H1 (cell line): ENCODE results near the gene FBXW8. TPM values are rescaled to one million over a fixed set of nuclear protein-coding genes. Genes with fewer than 3 reads are reported as not detected.

ENCODE experiments used
- CTCF ChIA-PET: fragments of 300-600 bp; sonication (Branson Sonifier 250); formaldehyde crosslinking; loops from one replicate; lab custom pipeline; 2021; ENCODE audit not compliant: partially characterized antibody; lab: Charles Lee
- POLR2A ChIA-PET: fragments of 300-600 bp; sonication (Branson Sonifier 250); formaldehyde crosslinking; loops from one replicate; lab custom pipeline; 2021; ENCODE audit warnings: inconsistent platforms; ENCODE audit not compliant: partially characterized antibody; lab: Charles Lee
- DNase-seq, 2 experiments: peaks; one replicate each; pipeline versions ENCODE4 v3.0.0 to v3.0.0-alpha.2; 2010 to 2022; ENCODE audit warnings: low spot score in 2 of 2, low read depth in 1 of 2, mixed read lengths in 1 of 2
- FAIRE-seq: peaks from 2 replicates; lab custom pipeline; 2011; peaks lifted over from hg19 to GRCh38; lab: Jason Lieb, UNC
- H2AFZ ChIP-seq: 2 replicates; pipeline ENCODE4 v1.8.1; 2012; ENCODE audit warnings: low read length, inconsistent platforms
- H2AK5ac ChIP-seq: 2 replicates; pipeline ENCODE4 v1.6.1; 2013; ENCODE audit warnings: low read depth, low read length
- H2BK120ac ChIP-seq: replicated peaks from 2 replicates; pipeline ENCODE3; 2013; ENCODE audit warnings: low read depth, low read length, inconsistent platforms
- H2BK12ac ChIP-seq: 2 replicates; pipeline ENCODE4 v1.6.1; 2013; ENCODE audit warnings: low read depth, low read length
- H2BK15ac ChIP-seq: 2 replicates; pipeline ENCODE4 v1.6.1; 2013; ENCODE audit warnings: low read length
- H2BK20ac ChIP-seq: 2 replicates; pipeline ENCODE4 v1.6.1; 2013; ENCODE audit warnings: low read length
- H2BK5ac ChIP-seq: 2 replicates; pipeline ENCODE4 v1.6.1; 2013; ENCODE audit warnings: low read depth, low read length
- H3K14ac ChIP-seq: 2 replicates; pipeline ENCODE4 v1.6.1; 2013; ENCODE audit warnings: inconsistent platforms; ENCODE audit not compliant: insufficient read length
- H3K18ac ChIP-seq: 2 replicates; pipeline ENCODE4 v1.6.1; 2013; ENCODE audit warnings: low read length; ENCODE audit errors: extremely low read depth
- H3K23ac ChIP-seq: 2 replicates; pipeline ENCODE4 v1.6.1; 2013; ENCODE audit warnings: inconsistent platforms; ENCODE audit not compliant: insufficient read length
- H3K23me2 ChIP-seq: 2 replicates; pipeline ENCODE4 v1.6.1; 2013; ENCODE audit warnings: low read depth, low read length
- H3K27ac ChIP-seq: 2 replicates; pipeline ENCODE4 v1.6.1; 2011; ENCODE audit warnings: low read depth, low read length, inconsistent platforms
- H3K27me3 ChIP-seq, 4 experiments: replicated peaks in 1 of 4; 1 replicate in 1 of 4; 2 replicates in 3 of 4; pipeline versions ENCODE4 v1.6.1 to v1.8.1; 2011 to 2013; ENCODE audit warnings: low read length in 3 of 4, mild to moderate bottlenecking in 3 of 4, inconsistent platforms in 2 of 4, mixed read lengths in 2 of 4, moderate library complexity in 1 of 4; ENCODE audit not compliant: control insufficient read depth in 3 of 4, insufficient read depth in 3 of 4; ENCODE audit errors: extremely low read depth in 1 of 4
- H3K36me3 ChIP-seq, 4 experiments: 2 replicates each; pipeline versions ENCODE4 v1.6.1 to v1.8.1; 2011 to 2013; ENCODE audit warnings: mild to moderate bottlenecking in 4 of 4, low read length in 3 of 4, moderate library complexity in 2 of 4, control low read depth in 1 of 4, inconsistent platforms in 1 of 4; ENCODE audit not compliant: insufficient read depth in 4 of 4, control insufficient read depth in 2 of 4
- H3K4ac ChIP-seq: replicated peaks from 2 replicates; pipeline ENCODE3; 2013; ENCODE audit warnings: low read length, low read depth, mixed read lengths, inconsistent platforms; ENCODE audit not compliant: insufficient read length
- H3K4me1 ChIP-seq, 4 experiments: replicated peaks in 1 of 4; 1 replicate in 1 of 4; 2 replicates in 3 of 4; pipeline versions ENCODE4 v1.6.1 to v1.8.1; 2011 to 2013; ENCODE audit warnings: low read length in 3 of 4, inconsistent platforms in 2 of 4, mixed read lengths in 1 of 4; ENCODE audit not compliant: insufficient read depth in 4 of 4, control insufficient read depth in 3 of 4
- H3K4me2 ChIP-seq, 2 experiments: 2 replicates each; pipeline versions ENCODE4 v1.6.1 to v1.8.1; 2011 to 2013; ENCODE audit warnings: low read depth in 2 of 2, low read length in 2 of 2, control low read depth in 1 of 2, inconsistent platforms in 1 of 2, mild to moderate bottlenecking in 1 of 2; ENCODE audit not compliant: insufficient read depth in 1 of 2
- H3K4me3 ChIP-seq, 4 experiments: fragments of 200-600, 300-600 bp in 1 of 4; sonication (generic), shearing (Covaris generic), sonication (Bioruptor Twin) in 1 of 4; 2 replicates each; pipeline versions ENCODE4 v1.5.1 to v1.8.1; 2011 to 2016; ENCODE audit warnings: low read length in 4 of 4, low read depth in 3 of 4, control low read depth in 2 of 4, inconsistent platforms in 2 of 4, mild to moderate bottlenecking in 2 of 4, mixed read lengths in 1 of 4, moderate library complexity in 1 of 4; ENCODE audit not compliant: insufficient read depth in 2 of 4; ENCODE audit errors: extremely low read depth in 1 of 4
- H3K56ac ChIP-seq: replicated peaks from 2 replicates; pipeline ENCODE3; 2013; ENCODE audit warnings: low read depth, mild to moderate bottlenecking, mixed read lengths, low read length, inconsistent platforms; ENCODE audit not compliant: insufficient read length
- H3K79me1 ChIP-seq: 2 replicates; pipeline ENCODE4 v1.6.1; 2013; ENCODE audit warnings: low read depth, low read length, control low read depth
- H3K79me2 ChIP-seq, 2 experiments: 2 replicates each; pipeline versions ENCODE4 v1.6.1 to v1.8.1; 2012 to 2013; ENCODE audit warnings: low read length in 2 of 2, mild to moderate bottlenecking in 2 of 2, inconsistent platforms in 1 of 2; ENCODE audit not compliant: insufficient read depth in 2 of 2, control insufficient read depth in 1 of 2
- H3K9ac ChIP-seq, 4 experiments: replicated peaks in 1 of 4; 1 replicate in 1 of 4; 2 replicates in 3 of 4; pipeline versions ENCODE4 v1.6.1 to v1.8.1; 2011 to 2013; ENCODE audit warnings: low read depth in 3 of 4, low read length in 3 of 4, control low read depth in 2 of 4, mild to moderate bottlenecking in 2 of 4, moderate library complexity in 2 of 4, inconsistent platforms in 1 of 4; ENCODE audit errors: extremely low read depth in 1 of 4
- H3K9me3 ChIP-seq, 2 experiments: 2 replicates each; pipeline versions ENCODE4 v1.6.1 to v1.8.1; 2012 to 2013; ENCODE audit warnings: mild to moderate bottlenecking in 2 of 2, moderate library complexity in 2 of 2, control low read depth in 1 of 2, inconsistent platforms in 1 of 2, low read depth in 1 of 2, low read length in 1 of 2, mixed read lengths in 1 of 2; ENCODE audit not compliant: insufficient read depth in 2 of 2
- H4K20me1 ChIP-seq, 2 experiments: replicated peaks in 1 of 2; 2 replicates each; pipeline versions ENCODE3 to v1.8.1; 2011 to 2013; ENCODE audit warnings: inconsistent platforms in 2 of 2, low read length in 2 of 2, mild to moderate bottlenecking in 1 of 2; ENCODE audit not compliant: insufficient read depth in 2 of 2, control insufficient read depth in 1 of 2
- H4K5ac ChIP-seq: 2 replicates; pipeline ENCODE4 v1.6.1; 2013; ENCODE audit warnings: low read length, low read depth, mixed read lengths, inconsistent platforms; ENCODE audit not compliant: insufficient read length
- H4K8ac ChIP-seq: 2 replicates; pipeline ENCODE4 v1.8.0; 2013; ENCODE audit warnings: mild to moderate bottlenecking, moderate library complexity, low read length, inconsistent platforms; ENCODE audit not compliant: insufficient read depth; ENCODE audit errors: extremely low read depth
- H4K91ac ChIP-seq: replicated peaks from 2 replicates; pipeline ENCODE3; 2013; ENCODE audit warnings: low read length, mixed read lengths, inconsistent platforms; ENCODE audit not compliant: insufficient read length
- BCL11A ChIP-seq, 2 experiments: IDR thresholded peaks; one replicate each; pipeline ENCODE4 v1.6.1; 2011; ENCODE audit warnings: low read depth in 2 of 2, low read length in 2 of 2, mild to moderate bottlenecking in 2 of 2
- CBX8 ChIP-seq: fragments of 300-800, 300-1000 bp; sonication (generic); IDR thresholded peaks from 2 replicates; pipeline ENCODE4 v1.7.1; 2016; ENCODE audit warnings: low read depth, low read length, borderline replicate concordance
- CHD2 ChIP-seq: IDR thresholded peaks from 2 replicates; pipeline ENCODE4 v1.6.1; 2012; ENCODE audit warnings: low read length, improper control_type of control experiment
- EGR1 ChIP-seq: IDR thresholded peaks from 2 replicates; pipeline ENCODE4 v1.6.1; 2011; ENCODE audit warnings: low read depth, low read length, borderline replicate concordance
- HDAC2 ChIP-seq, 2 experiments: fragments of 300-600 bp in 1 of 2; sonication (generic) in 1 of 2; IDR thresholded peaks; 2 replicates each; pipeline ENCODE4 v1.6.1; 2011 to 2012; ENCODE audit warnings: low read depth in 2 of 2, low read length in 2 of 2, mild to moderate bottlenecking in 2 of 2, moderate library complexity in 2 of 2, borderline replicate concordance in 1 of 2, inconsistent platforms in 1 of 2
- KDM1A ChIP-seq: fragments of 200-600, 300-600 bp; sonication (generic); IDR thresholded peaks from 2 replicates; pipeline ENCODE4 v1.7.1; 2016; ENCODE audit warnings: mild to moderate bottlenecking, low read length, borderline replicate concordance
- KDM5A ChIP-seq: fragments of 200-600 bp; IDR thresholded peaks from 2 replicates; pipeline ENCODE4 v1.7.1; 2012; ENCODE audit warnings: mild to moderate bottlenecking, low read length, inconsistent platforms, mixed read lengths
- SAP30 ChIP-seq: fragments of 300-600 bp; sonication (generic); IDR thresholded peaks from 2 replicates; pipeline ENCODE4 v1.7.1; 2012; ENCODE audit warnings: low read length, moderate library complexity, mild to moderate bottlenecking, inconsistent platforms; ENCODE audit not compliant: insufficient read depth, insufficient replicate concordance
- SP2 ChIP-seq: IDR thresholded peaks from 2 replicates; pipeline ENCODE4 v1.6.1; 2012; ENCODE audit warnings: mild to moderate bottlenecking, low read length, inconsistent platforms
- SP4 ChIP-seq: IDR thresholded peaks from 2 replicates; pipeline ENCODE4 v1.6.1; 2012; ENCODE audit warnings: low read length, inconsistent platforms
- TBP ChIP-seq: IDR thresholded peaks from 2 replicates; pipeline ENCODE4 v1.6.1; 2011; ENCODE audit warnings: low read depth, low read length, improper control_type of control experiment
- WGBS, 2 experiments: shearing (Covaris generic) in 1 of 2; methylation state at CpG; one replicate each; pipeline versions ENCODE4 v1.1.6 to v1.1.7; 2013 to 2015; ENCODE audit warnings: low lambda C conversion rate in 2 of 2, mixed read lengths in 2 of 2, inconsistent platforms in 1 of 2, low coverage in 1 of 2, missing lambda C conversion rate in 1 of 2; ENCODE audit not compliant: insufficient replicate concordance in 2 of 2, insufficient coverage in 1 of 2, insufficient read length in 1 of 2; ENCODE audit errors: extremely low coverage in 1 of 2, missing lambda C conversion rate in 1 of 2; 5-methylcytosine and 5-hydroxymethylcytosine counted together
- polyA plus RNA-seq, 7 experiments: library from polyadenylated mRNA; depleted of rRNA in 3 of 7; stranded (reverse) in 5 of 7; unstranded in 2 of 7; fragments of >200 nt in 5 of 7; fragments of 200-250 nt in 2 of 7; gene quantifications; 1 replicate in 5 of 7; 2 replicates in 1 of 7; 4 replicates in 1 of 7; pipeline versions ENCODE4 v1.2.1 to v1.2.3, GENCODE V29; 2011 to 2013; ENCODE audit warnings: missing spikeins in 2 of 7, mixed read lengths in 2 of 7
- total RNA-seq: library from RNA; stranded (reverse); fragmentation: NEBNext Ultra II Directional; extraction: Animal tissue kit (Norgen Biotek cat#: 25700); gene quantifications from 2 replicates; pipeline ENCODE4 v1.2.1, GENCODE V29; 2021

FBXW8 gene
- total and polyA plus RNA-seq, 2 of the 8 experiments (the other 6 are each of a cell fraction or from before 2014, with no cell fraction given): 15.8 to 16.0 TPM

DNA sequence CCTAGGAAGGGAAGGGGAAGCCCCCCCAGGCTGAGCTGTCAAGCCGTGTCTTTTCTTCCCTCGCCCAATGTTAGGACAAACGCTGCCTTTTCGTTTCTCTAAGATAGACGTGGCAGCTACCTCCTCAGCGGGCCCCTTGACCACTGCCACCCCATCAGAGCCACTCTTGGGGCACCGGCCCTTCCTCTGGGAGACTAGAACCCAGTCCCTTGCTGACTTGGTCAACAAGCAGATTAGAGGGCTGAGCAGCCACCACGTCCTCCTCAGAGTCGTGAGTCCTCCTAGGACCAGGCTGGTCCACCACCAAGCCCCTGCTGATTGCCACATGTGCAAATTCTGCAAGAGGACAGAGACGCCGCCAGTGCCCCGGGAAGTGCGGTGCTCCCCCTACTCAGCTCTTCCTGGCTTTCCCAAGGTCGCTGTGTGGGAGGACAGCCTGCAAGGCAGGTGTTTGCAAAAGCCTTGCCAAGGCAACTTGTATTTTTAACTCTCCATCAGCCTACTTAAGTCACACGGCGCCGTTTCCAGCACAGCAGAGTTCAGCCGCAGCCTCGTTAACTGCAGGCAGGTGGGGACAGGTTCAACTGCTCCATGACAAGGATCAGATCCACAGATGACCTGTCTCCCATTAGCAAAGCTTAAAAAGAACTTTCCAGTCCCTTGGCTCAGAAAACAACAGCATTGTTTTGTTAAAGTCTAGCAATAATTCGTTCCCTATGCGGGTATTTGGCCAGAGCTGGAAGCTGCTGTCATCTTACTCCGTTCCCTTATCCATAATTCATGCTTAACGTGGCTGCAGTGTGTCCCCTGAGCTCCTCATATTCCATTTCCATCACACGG, 122.9 kb downstream of the FBXW8 start:
- Histone ChIP-seq H3K4me1 (peaks cover 0 to 10% (median 3%) of the 10 kb centered on the region in 4 experiments; a peak in 4 of 7 replicates), H4K8ac (no peak overlapping the region), H3K14ac (no peak overlapping the region), H3K56ac (no peak overlapping the region), H3K79me2 (no peaks in the 10 kb centered on the region), H3K4me2 (no peak overlapping the region), H4K20me1 (no peaks in the 10 kb centered on the region), H2BK120ac (no peak overlapping the region), H3K79me1 (no peaks in the 10 kb centered on the region), H3K9ac (no peak overlapping the region), H2AK5ac (no peak overlapping the region), H3K27me3 (no peaks in the 10 kb centered on the region), H3K36me3 (no peaks in the 10 kb centered on the region; a peak in 2 of 8 replicates), H3K4ac (peak overlapping the region; percentile 46), H3K23me2 (no peaks in the 10 kb centered on the region), H2BK20ac (no peak overlapping the region), H3K4me3 (no peak overlapping the region), H3K23ac (no peak overlapping the region), H2BK5ac (no peak overlapping the region), H2BK12ac (0 out of 2 replicates have a peak overlapping the region, but pooled peaks have one; percentile 7), H2BK15ac (no peak overlapping the region), H3K27ac (no peak overlapping the region), H3K9me3 (no peaks in the 10 kb centered on the region), H2AFZ (no peak overlapping the region), H4K5ac (no peak overlapping the region), H4K91ac (no peak overlapping the region), H3K18ac (0 out of 2 replicates have a peak overlapping the region, but pooled peaks have one; percentile 24)
- ChIA-PET CTCF (interaction anchor here (0.6 to 6.4 kb wide), 11 partner anchors 7 to 103 kb away, joined by 3 to 60 read pairs (median 4); no protein-coding TSS in a partner anchor), POLR2A (interaction anchor here (0.6 to 1.7 kb wide), 5 partner anchors 13 to 87 kb away, joined by 3 to 6 read pairs (median 4); no protein-coding TSS in a partner anchor)
- DNase-seq (no peak), FAIRE-seq (no peak)
- 87% methylated on average over 23 of the region's 24 CpGs; no CpG with 5 or more reads in 1 of the 2 experiments for WGBS, 2 experiments
- no peak for TF ChIP-seq HDAC2 (IDR thresholded peaks at IDR 0.05; ENCODE audit: borderline replicate concordance in 1 of 2, low read depth in 2 of 2, low read length in 2 of 2)
- TF ChIP-seq TBP: no peak
- no peak for TF ChIP-seq SP2
- TF ChIP-seq EGR1: no peak
- TF ChIP-seq CHD2: no peak
- TF ChIP-seq SAP30: no peak
- no peak for TF ChIP-seq BCL11A (IDR thresholded peaks at IDR 0.05; ENCODE audit: low read depth in 2 of 2, low read length in 2 of 2)
- no peak for TF ChIP-seq KDM5A
- TF ChIP-seq SP4: no peak
- TF ChIP-seq CBX8: no peak
- TF ChIP-seq KDM1A: no peak
